OCI-LY1 (cell line): ENCODE data around the gene MTHFD1L.
"Not testable (repeated sequence)": the region's sequence is repeated elsewhere in the genome, so short reads cannot be mapped to it uniquely, and the experiment has no call there.

Source experiments
- EZH2 ChIP-seq: fragments of 200-600 bp; sonication (generic), shearing (Covaris generic); IDR thresholded peaks from 2 replicates; pipeline ENCODE4 v1.8.0; 2017; ENCODE audit warnings: borderline replicate concordance, mixed run types, mild to moderate bottlenecking, antibody characterized with exemption, low read length, moderate library complexity, mixed read lengths
- TF ChIP-seq, protein P1 (sequence below): fragments of 200-600 bp; sonication (generic), shearing (Covaris generic); IDR thresholded peaks from 2 replicates; pipeline ENCODE4 v1.5.1; 2017; ENCODE audit warnings: mild to moderate bottlenecking, antibody characterized with exemption, low read length, moderate library complexity, mixed read lengths

DNA sequence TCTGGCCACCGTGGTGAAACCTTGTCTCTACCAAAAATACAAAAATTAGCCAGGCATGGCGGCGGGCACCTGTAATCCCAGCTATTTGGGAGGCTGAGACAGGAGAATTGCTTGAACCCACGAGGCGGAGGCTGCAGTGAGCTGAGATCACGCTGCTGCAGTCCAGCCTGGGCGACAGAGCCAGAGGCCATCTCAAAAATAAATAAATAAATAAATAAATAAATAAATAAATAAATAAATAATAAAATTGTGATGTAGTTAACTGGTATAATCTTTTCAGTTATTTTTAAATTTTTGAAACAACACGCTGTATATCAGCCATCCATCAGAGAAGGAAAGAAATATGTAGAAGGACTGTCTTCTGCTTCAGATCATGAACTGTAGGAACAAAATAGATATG lies 221.6 kb downstream of the MTHFD1L start:
- TF ChIP-seq, protein P1, sequence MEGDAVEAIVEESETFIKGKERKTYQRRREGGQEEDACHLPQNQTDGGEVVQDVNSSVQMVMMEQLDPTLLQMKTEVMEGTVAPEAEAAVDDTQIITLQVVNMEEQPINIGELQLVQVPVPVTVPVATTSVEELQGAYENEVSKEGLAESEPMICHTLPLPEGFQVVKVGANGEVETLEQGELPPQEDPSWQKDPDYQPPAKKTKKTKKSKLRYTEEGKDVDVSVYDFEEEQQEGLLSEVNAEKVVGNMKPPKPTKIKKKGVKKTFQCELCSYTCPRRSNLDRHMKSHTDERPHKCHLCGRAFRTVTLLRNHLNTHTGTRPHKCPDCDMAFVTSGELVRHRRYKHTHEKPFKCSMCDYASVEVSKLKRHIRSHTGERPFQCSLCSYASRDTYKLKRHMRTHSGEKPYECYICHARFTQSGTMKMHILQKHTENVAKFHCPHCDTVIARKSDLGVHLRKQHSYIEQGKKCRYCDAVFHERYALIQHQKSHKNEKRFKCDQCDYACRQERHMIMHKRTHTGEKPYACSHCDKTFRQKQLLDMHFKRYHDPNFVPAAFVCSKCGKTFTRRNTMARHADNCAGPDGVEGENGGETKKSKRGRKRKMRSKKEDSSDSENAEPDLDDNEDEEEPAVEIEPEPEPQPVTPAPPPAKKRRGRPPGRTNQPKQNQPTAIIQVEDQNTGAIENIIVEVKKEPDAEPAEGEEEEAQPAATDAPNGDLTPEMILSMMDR = not testable (repeated sequence)
- not testable (repeated sequence) for TF ChIP-seq EZH2
